IPS-18a (cell line): ENCODE data around the gene DYNLRB1.
A peak's percentile ranks its signal among the peaks of the same experiment; 100 is the strongest.
"Not testable (repeated sequence)": the region's sequence is repeated elsewhere in the genome, so short reads cannot be mapped to it uniquely, and the experiment has no call there.

ENCODE experiments used
- H3K27ac ChIP-seq: one replicate; pipeline ENCODE4 v1.5.1; 2013; ENCODE audit warnings: low read length
- H3K27me3 ChIP-seq: one replicate; pipeline ENCODE4 v1.6.1; 2013; ENCODE audit warnings: mild to moderate bottlenecking, low read length; ENCODE audit not compliant: control insufficient read depth, insufficient read depth
- H3K36me3 ChIP-seq: one replicate; pipeline ENCODE4 v1.6.1; 2013; ENCODE audit warnings: low read depth, low read length; ENCODE audit not compliant: control insufficient read depth
- H3K4me1 ChIP-seq: one replicate; pipeline ENCODE4 v1.6.1; 2013; ENCODE audit warnings: low read depth, low read length; ENCODE audit not compliant: control insufficient read depth
- H3K4me3 ChIP-seq: one replicate; pipeline ENCODE4 v1.5.1; 2013; ENCODE audit warnings: low read length
- H3K9ac ChIP-seq: one replicate; pipeline ENCODE4 v1.6.1; 2013; ENCODE audit warnings: mild to moderate bottlenecking, low read length, moderate library complexity
- H3K9me3 ChIP-seq: one replicate; pipeline ENCODE4 v1.6.1; 2013; ENCODE audit warnings: low read depth, low read length; ENCODE audit not compliant: control insufficient read depth

DYNLRB1 gene

GRCh38 chr20:34516247-34517113 is at the start of gene DYNLRB1:
DYNLRB1 (plus strand) TSS chr20:34516422; CDS start chr20:34516459, 37 bp downstream.
- Histone ChIP-seq H3K27ac (peak within 1 kb of the TSS; percentile 59), H3K9ac (peak within 1 kb of the TSS; percentile 81), H3K4me3 (peak within 1 kb of the TSS; percentile 96), H3K9me3 (no peaks in the 10 kb centered on the region), H3K36me3 (no peaks in the 10 kb centered on the region), H3K27me3 (no peaks in the 10 kb centered on the region), H3K4me1 (peaks cover 6% of the 10 kb centered on the region)

DNA sequence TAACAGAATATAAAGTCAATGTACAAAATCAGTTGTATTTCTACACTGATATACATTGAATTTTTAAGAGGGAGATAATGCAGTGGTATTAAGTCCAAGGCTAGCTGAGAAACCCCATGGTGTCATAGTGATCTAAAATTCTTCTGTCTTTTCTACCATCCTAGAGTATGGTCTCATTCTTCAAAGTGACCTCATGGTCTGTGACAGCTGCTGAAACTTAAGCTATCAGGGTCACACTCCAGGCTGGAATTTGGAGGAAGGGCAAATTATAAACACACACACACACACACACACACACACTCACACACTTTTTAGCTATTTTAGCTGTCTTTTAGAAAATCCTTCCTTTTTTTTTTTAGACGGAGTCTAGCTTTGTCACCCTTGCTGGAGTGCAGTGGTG is 47.3 kb upstream of the DYNLRB1 start:
- H3K27me3 ChIP-seq, result no peaks in the 10 kb centered on the region
- H3K4me1 ChIP-seq, result no peaks in the 10 kb centered on the region
- H3K27ac ChIP-seq, result no peak overlapping the region
- H3K9me3 ChIP-seq, result no peaks in the 10 kb centered on the region
- peaks cover 35% of the 10 kb centered on the region for H3K36me3 ChIP-seq
- no peak overlapping the region for H3K4me3 ChIP-seq
- no peak overlapping the region for H3K9ac ChIP-seq

DNA sequence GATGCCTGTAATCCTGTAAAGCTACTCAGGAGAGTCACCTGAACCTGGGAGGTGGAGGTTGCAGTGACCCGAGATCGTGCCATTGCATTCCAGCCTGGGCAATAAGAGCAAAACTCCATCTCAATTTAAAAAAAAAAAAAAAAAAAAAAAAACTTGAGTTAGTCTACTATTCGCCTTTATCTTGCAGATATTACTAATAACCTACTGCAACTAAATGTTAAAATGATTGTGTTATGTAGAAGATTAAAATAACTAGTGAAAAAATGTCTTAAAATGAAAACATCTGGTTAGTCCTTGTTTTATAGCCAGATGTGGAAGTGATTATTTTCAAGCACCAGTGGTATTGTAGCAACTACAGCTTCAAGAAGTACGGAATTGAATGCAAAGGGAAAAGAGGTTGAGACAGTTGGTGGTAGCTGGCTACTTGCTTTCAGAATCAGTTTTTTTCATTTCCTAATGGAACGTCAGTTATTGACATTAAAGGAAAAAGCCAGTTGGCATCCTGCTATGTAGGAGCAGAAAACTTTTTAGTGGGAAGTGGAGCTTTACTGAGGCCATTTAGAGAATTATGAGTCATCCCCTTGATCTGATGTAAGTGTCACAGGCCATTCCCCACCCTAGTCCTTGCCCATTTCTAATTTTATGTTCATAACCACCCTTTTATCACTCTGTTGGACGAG is 43.8 kb upstream of the DYNLRB1 start:
- Histone ChIP-seq H3K27ac (no peak overlapping the region), H3K9ac (no peak overlapping the region), H3K36me3 (peaks cover 34% of the 10 kb centered on the region), H3K4me3 (no peak overlapping the region), H3K9me3 (no peaks in the 10 kb centered on the region), H3K27me3 (no peaks in the 10 kb centered on the region), H3K4me1 (no peaks in the 10 kb centered on the region)

- no peaks in the 10 kb centered on the region for H3K4me1 ChIP-seq
These were observed 42.8 kb upstream of the DYNLRB1 start for GRCh38 chr20:34473262-34473883.

GRCh38 chr20:34475979-34476736 is 40.1 kb upstream of the DYNLRB1 start:
- H3K27me3 ChIP-seq, result no peaks in the 10 kb centered on the region
- no peaks in the 10 kb centered on the region for H3K9me3 ChIP-seq
- H3K36me3 ChIP-seq, result peaks cover 47% of the 10 kb centered on the region
- no peak overlapping the region for H3K27ac ChIP-seq
- H3K9ac ChIP-seq, result no peak overlapping the region
- no peak overlapping the region for H3K4me3 ChIP-seq
- no peaks in the 10 kb centered on the region for H3K4me1 ChIP-seq

More at GRCh38 chr20:34473262-34473883, 42.8 kb upstream of the DYNLRB1 start:
- Histone ChIP-seq H3K36me3 (peaks cover 41% of the 10 kb centered on the region), H3K9ac (no peak overlapping the region), H3K4me3 (no peak overlapping the region), H3K27me3 (no peaks in the 10 kb centered on the region), H3K9me3 (no peaks in the 10 kb centered on the region), H3K27ac (no peak overlapping the region)

- Histone ChIP-seq H3K27ac (no peak overlapping the region), H3K27me3 (no peaks in the 10 kb centered on the region), H3K9me3 (no peaks in the 10 kb centered on the region), H3K4me1 (no peaks in the 10 kb centered on the region), H3K9ac (no peak overlapping the region), H3K36me3 (peaks cover 62% of the 10 kb centered on the region), H3K4me3 (no peak overlapping the region)
These were observed 36.6 kb upstream of the DYNLRB1 start for GRCh38 chr20:34479627-34480026.

GRCh38 chr20:34482154-34482553 is 34.1 kb upstream of the DYNLRB1 start:
- H3K27me3 ChIP-seq, H3K9me3 ChIP-seq, H3K4me3 ChIP-seq, H3K27ac ChIP-seq, H3K4me1 ChIP-seq, H3K9ac ChIP-seq: not testable (repeated sequence)
- peaks cover 57% of the 10 kb centered on the region for H3K36me3 ChIP-seq

- not testable (repeated sequence) for H3K9me3 ChIP-seq, H3K27ac ChIP-seq, H3K4me1 ChIP-seq, H3K9ac ChIP-seq, H3K27me3 ChIP-seq, H3K4me3 ChIP-seq
- peaks cover 53% of the 10 kb centered on the region for H3K36me3 ChIP-seq
These were observed 32.5 kb upstream of the DYNLRB1 start for GRCh38 chr20:34483585-34484220.

- peaks cover 53% of the 10 kb centered on the region for H3K36me3 ChIP-seq
- no peaks in the 10 kb centered on the region for H3K4me1 ChIP-seq
- H3K9me3 ChIP-seq, result no peaks in the 10 kb centered on the region
- no peak overlapping the region for H3K27ac ChIP-seq
- no peak overlapping the region for H3K9ac ChIP-seq
- no peak overlapping the region for H3K4me3 ChIP-seq
- no peaks in the 10 kb centered on the region for H3K27me3 ChIP-seq
These were observed 31.1 kb upstream of the DYNLRB1 start for GRCh38 chr20:34485068-34485634.

GRCh38 chr20:34491226-34491931 is 24.8 kb upstream of the DYNLRB1 start:
- H3K4me3 ChIP-seq, result no peak overlapping the region
- H3K9ac ChIP-seq, result no peak overlapping the region
- H3K9me3 ChIP-seq, result no peaks in the 10 kb centered on the region
- no peaks in the 10 kb centered on the region for H3K27me3 ChIP-seq
- peaks cover 50% of the 10 kb centered on the region for H3K36me3 ChIP-seq
- H3K27ac ChIP-seq, result no peak overlapping the region
- H3K4me1 ChIP-seq, result no peaks in the 10 kb centered on the region
